Measurements from ENCODE around the gene CD99.

GRCh38 chrX:2692221-2693112, 1.4 kb downstream of the CD99 start:
- TF ChIP-seq EP300 (IDR thresholded peaks at IDR 0.05) = no peak
- TF ChIP-seq, protein P1, sequence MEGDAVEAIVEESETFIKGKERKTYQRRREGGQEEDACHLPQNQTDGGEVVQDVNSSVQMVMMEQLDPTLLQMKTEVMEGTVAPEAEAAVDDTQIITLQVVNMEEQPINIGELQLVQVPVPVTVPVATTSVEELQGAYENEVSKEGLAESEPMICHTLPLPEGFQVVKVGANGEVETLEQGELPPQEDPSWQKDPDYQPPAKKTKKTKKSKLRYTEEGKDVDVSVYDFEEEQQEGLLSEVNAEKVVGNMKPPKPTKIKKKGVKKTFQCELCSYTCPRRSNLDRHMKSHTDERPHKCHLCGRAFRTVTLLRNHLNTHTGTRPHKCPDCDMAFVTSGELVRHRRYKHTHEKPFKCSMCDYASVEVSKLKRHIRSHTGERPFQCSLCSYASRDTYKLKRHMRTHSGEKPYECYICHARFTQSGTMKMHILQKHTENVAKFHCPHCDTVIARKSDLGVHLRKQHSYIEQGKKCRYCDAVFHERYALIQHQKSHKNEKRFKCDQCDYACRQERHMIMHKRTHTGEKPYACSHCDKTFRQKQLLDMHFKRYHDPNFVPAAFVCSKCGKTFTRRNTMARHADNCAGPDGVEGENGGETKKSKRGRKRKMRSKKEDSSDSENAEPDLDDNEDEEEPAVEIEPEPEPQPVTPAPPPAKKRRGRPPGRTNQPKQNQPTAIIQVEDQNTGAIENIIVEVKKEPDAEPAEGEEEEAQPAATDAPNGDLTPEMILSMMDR (IDR thresholded peaks at IDR 0.05) = no peak
